Measurements from ENCODE around the gene LARGE2. TPM values are rescaled to one million over a fixed set of nuclear protein-coding genes. Genes with fewer than 3 reads are reported as not detected.

Gene LARGE2
- total and polyA plus RNA-seq, 2 experiments from 2014 or later = 4.3 to 9.7 TPM

DNA sequence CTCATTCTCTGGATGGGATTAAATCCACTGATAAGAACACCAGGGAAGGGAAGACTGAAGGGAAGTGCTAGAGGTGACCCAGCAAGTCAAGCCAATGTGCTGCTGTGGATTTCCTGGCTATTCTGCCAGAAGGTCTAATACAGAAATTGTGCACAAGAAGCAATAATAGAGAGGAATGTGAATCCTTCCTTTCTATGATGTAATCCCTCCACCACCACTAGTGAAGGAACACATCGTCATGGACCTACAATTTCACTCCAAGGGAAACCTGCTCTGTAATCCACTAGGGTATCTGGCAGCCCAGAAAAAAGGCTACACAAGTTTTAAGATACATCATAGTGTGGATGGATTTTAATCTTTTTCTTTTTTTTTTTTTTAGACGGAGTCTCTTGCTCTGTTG, 17.4 kb downstream of the LARGE2 start:
- Histone ChIP-seq H3K4me1 (ENCODE audit: insufficient read depth) (no peaks in the 10 kb centered on the region), H2AFZ (no peak overlapping the region), H3K27me3 (no peaks in the 10 kb centered on the region), H3K36me3 (replicated peaks; ENCODE audit: insufficient read depth, low read depth) (no peaks in the 10 kb centered on the region), H4K20me1 (ENCODE audit: insufficient read depth, poor library complexity, severe bottlenecking) (no peaks in the 10 kb centered on the region), H3K79me2 (no peaks in the 10 kb centered on the region), H3K4me2 (no peak overlapping the region), H3K9me3 (ENCODE audit: low read depth) (no peaks in the 10 kb centered on the region), H3K9me2 (replicated peaks; ENCODE audit: insufficient read depth) (no peaks in the 10 kb centered on the region), H3K4me3 (no peak overlapping the region), H3K27ac (no peak overlapping the region)
- no peak for DNase-seq (ENCODE audit: low spot score)
- WGBS (ENCODE audit: low lambda C conversion rate, missing lambda C conversion rate) = 88% methylated on average over 2 of the region's 2 CpGs
- TF ChIP-seq EZH2phosphoT487 (IDR thresholded peaks at IDR 0.05; ENCODE audit: low read depth, severe bottlenecking, unreplicated experiment) (no peak), EZH2 (IDR thresholded peaks at IDR 0.05; ENCODE audit: borderline replicate concordance) (no peak)
- TF ChIP-seq, protein P1, sequence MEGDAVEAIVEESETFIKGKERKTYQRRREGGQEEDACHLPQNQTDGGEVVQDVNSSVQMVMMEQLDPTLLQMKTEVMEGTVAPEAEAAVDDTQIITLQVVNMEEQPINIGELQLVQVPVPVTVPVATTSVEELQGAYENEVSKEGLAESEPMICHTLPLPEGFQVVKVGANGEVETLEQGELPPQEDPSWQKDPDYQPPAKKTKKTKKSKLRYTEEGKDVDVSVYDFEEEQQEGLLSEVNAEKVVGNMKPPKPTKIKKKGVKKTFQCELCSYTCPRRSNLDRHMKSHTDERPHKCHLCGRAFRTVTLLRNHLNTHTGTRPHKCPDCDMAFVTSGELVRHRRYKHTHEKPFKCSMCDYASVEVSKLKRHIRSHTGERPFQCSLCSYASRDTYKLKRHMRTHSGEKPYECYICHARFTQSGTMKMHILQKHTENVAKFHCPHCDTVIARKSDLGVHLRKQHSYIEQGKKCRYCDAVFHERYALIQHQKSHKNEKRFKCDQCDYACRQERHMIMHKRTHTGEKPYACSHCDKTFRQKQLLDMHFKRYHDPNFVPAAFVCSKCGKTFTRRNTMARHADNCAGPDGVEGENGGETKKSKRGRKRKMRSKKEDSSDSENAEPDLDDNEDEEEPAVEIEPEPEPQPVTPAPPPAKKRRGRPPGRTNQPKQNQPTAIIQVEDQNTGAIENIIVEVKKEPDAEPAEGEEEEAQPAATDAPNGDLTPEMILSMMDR (IDR thresholded peaks at IDR 0.05; ENCODE audit: poor library complexity) = no peak

DNA sequence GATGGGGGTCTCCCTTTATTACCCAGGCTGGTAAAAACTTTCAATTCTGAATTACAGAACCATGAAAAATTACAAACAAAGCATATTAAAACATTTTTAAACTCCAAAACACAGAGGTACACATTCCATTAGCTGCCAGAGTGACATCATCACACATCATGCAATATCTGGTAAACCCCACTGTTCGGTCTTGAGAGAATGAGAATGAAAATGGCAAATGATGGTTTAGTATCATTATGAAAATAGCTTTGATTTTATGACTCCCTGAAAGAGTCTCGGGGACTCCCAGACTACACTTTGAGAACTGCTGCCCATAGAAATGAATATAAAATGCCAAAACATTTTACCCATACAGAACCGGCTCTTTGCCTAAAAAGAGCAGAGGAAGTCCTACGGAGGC, 18.8 kb downstream of the LARGE2 start:
- no peaks in the 10 kb centered on the region for H3K36me3 ChIP-seq (replicated peaks; ENCODE audit: insufficient read depth, low read depth)
- H2AFZ ChIP-seq = no peak overlapping the region
- H3K27ac ChIP-seq = no peak overlapping the region
- no peaks in the 10 kb centered on the region for H4K20me1 ChIP-seq (ENCODE audit: insufficient read depth, poor library complexity, severe bottlenecking)
- H3K27me3 ChIP-seq = no peaks in the 10 kb centered on the region
- DNase-seq (ENCODE audit: low spot score) = no peak
- H3K4me3 ChIP-seq = no peak overlapping the region
- H3K4me1 ChIP-seq (ENCODE audit: insufficient read depth) = no peaks in the 10 kb centered on the region
- no peak overlapping the region for H3K4me2 ChIP-seq
- no peaks in the 10 kb centered on the region for H3K79me2 ChIP-seq
- H3K9me3 ChIP-seq (ENCODE audit: low read depth) = no peaks in the 10 kb centered on the region
- H3K9me2 ChIP-seq (replicated peaks; ENCODE audit: insufficient read depth) = no peaks in the 10 kb centered on the region
- TF ChIP-seq EZH2 (IDR thresholded peaks at IDR 0.05; ENCODE audit: borderline replicate concordance) (no peak), EZH2phosphoT487 (IDR thresholded peaks at IDR 0.05; ENCODE audit: low read depth, severe bottlenecking, unreplicated experiment) (no peak)
- TF ChIP-seq, protein P1 (IDR thresholded peaks at IDR 0.05; ENCODE audit: poor library complexity) = no peak
- WGBS (ENCODE audit: low lambda C conversion rate, missing lambda C conversion rate) = 97% methylated on average over 4 of the region's 4 CpGs

DNA sequence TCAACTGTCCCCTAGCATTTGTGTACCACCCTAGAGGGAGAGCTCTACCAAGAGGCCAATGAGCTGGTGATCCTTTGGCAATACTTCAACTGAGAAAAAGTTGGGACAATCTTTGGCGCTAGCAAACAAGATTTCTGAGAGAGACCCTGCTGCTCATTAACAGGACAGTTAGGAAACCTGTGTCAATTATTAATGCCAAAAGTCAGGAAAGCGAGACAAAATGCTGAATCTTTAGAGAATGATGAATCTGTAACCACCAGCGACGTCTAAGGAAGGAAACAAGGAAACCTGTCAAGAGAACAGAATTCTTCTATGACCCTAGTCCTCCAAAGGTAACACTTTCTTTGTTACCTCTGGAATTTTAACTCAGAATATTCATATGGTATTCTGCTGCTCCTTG, 19.9 kb downstream of the LARGE2 start:
- H3K9me2 ChIP-seq (replicated peaks; ENCODE audit: insufficient read depth) = no peaks in the 10 kb centered on the region
- no peaks in the 10 kb centered on the region for H3K4me1 ChIP-seq (ENCODE audit: insufficient read depth)
- no peaks in the 10 kb centered on the region for H3K27me3 ChIP-seq
- 80% methylated on average over 4 of the region's 4 CpGs for WGBS (ENCODE audit: low lambda C conversion rate, missing lambda C conversion rate)
- no peak overlapping the region for H3K27ac ChIP-seq
- H2AFZ ChIP-seq = no peak overlapping the region
- TF ChIP-seq, protein P1 (IDR thresholded peaks at IDR 0.05; ENCODE audit: poor library complexity) = no peak
- no peak for TF ChIP-seq EZH2 (IDR thresholded peaks at IDR 0.05; ENCODE audit: borderline replicate concordance)
- TF ChIP-seq EZH2phosphoT487 (IDR thresholded peaks at IDR 0.05; ENCODE audit: low read depth, severe bottlenecking, unreplicated experiment) = no peak
- no peaks in the 10 kb centered on the region for H3K79me2 ChIP-seq
- no peaks in the 10 kb centered on the region for H3K9me3 ChIP-seq (ENCODE audit: low read depth)
- H3K36me3 ChIP-seq (replicated peaks; ENCODE audit: insufficient read depth, low read depth) = no peaks in the 10 kb centered on the region
- H3K4me3 ChIP-seq = no peak overlapping the region
- no peak for DNase-seq (ENCODE audit: low spot score)
- no peaks in the 10 kb centered on the region for H4K20me1 ChIP-seq (ENCODE audit: insufficient read depth, poor library complexity, severe bottlenecking)
- H3K4me2 ChIP-seq = no peak overlapping the region

All from hepatocyte (in vitro differentiated cells).